ENCODE results near the gene MYO5C.

DNA sequence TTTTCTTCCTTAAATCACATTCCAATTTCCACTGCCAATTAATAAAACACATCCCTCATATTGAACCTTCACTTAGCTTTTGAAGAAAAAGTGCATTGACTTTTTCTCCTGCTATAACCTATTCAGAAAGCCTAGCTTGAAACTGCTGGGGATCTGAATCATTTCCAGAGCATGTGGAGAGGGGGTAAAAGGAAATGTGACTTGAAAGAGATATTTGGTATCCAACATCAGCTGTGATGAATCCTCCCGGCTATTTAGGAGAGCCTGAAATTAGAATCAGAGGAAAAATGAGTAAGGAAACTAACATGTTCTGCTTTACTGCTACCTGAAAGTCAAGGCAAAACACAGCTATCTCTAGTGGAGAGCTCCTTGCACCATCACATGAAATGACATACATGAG lies 101.8 kb downstream of the MYO5C start:
- no peak for TF ChIP-seq POLR2A (IDR thresholded peaks at IDR 0.05)
- TF ChIP-seq, protein P1, sequence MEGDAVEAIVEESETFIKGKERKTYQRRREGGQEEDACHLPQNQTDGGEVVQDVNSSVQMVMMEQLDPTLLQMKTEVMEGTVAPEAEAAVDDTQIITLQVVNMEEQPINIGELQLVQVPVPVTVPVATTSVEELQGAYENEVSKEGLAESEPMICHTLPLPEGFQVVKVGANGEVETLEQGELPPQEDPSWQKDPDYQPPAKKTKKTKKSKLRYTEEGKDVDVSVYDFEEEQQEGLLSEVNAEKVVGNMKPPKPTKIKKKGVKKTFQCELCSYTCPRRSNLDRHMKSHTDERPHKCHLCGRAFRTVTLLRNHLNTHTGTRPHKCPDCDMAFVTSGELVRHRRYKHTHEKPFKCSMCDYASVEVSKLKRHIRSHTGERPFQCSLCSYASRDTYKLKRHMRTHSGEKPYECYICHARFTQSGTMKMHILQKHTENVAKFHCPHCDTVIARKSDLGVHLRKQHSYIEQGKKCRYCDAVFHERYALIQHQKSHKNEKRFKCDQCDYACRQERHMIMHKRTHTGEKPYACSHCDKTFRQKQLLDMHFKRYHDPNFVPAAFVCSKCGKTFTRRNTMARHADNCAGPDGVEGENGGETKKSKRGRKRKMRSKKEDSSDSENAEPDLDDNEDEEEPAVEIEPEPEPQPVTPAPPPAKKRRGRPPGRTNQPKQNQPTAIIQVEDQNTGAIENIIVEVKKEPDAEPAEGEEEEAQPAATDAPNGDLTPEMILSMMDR (IDR thresholded peaks at IDR 0.05 in 4 of 5, conservative IDR thresholded peaks at IDR 0.05 in 1 of 5): no peak

All from gastrocnemius medialis (tissue), 4 donors.